Choroid plexus epithelial cell (primary cell): ENCODE measurements around the gene HLA-DRB1.
"Not testable (repeated sequence)": the region's sequence is repeated elsewhere in the genome, so short reads cannot be mapped to it uniquely, and the experiment has no call there.

Source experiments
- DNase-seq: peaks from one replicate; pipeline ENCODE4 v3.0.0-alpha.2; 2010; ENCODE audit warnings: low read depth
- H3K4me3 ChIP-seq: 2 replicates; pipeline ENCODE4 v1.5.1; 2011; ENCODE audit warnings: low read depth, mild to moderate bottlenecking, control low read depth, low read length, moderate library complexity
- CTCF ChIP-seq: conservative IDR thresholded peaks from 2 replicates; pipeline ENCODE4 v1.5.1; 2011; ENCODE audit warnings: low read depth, mild to moderate bottlenecking, control low read depth, inconsistent platforms, low read length, moderate library complexity

Gene HLA-DRB1

GRCh38 chr6:32558426-32559057 is 31.1 kb downstream of the HLA-DRB1 start:
- TF ChIP-seq CTCF: no peak
- H3K4me3 ChIP-seq: no peak overlapping the region
- DNase-seq: no peak

GRCh38 chr6:32554116-32554965 is 35.3 kb downstream of the HLA-DRB1 start:
- DNase-seq: no peak
- no peak overlapping the region for H3K4me3 ChIP-seq
- no peak for TF ChIP-seq CTCF

GRCh38 chr6:32553037-32553742 is 36.5 kb downstream of the HLA-DRB1 start:
- DNase-seq: no peak
- no peak overlapping the region for H3K4me3 ChIP-seq
- no peak for TF ChIP-seq CTCF

GRCh38 chr6:32551410-32551809 is 38.2 kb downstream of the HLA-DRB1 start:
- no peak overlapping the region for H3K4me3 ChIP-seq
- no peak for DNase-seq
- no peak for TF ChIP-seq CTCF

- no peak for DNase-seq
- H3K4me3 ChIP-seq: no peak overlapping the region
- TF ChIP-seq CTCF: no peak
Observed at GRCh38 chr6:32539839-32540238, 49.8 kb downstream of the HLA-DRB1 start.

GRCh38 chr6:32530431-32530793 is 59.2 kb downstream of the HLA-DRB1 start:
- H3K4me3 ChIP-seq, DNase-seq: not testable (repeated sequence)

GRCh38 chr6:32529697-32530430 is 59.8 kb downstream of the HLA-DRB1 start, which contains the start of gene HLA-DRB5:
Gene HLA-DRB5 (minus strand): TSS chr6:32530287. CDS start chr6:32530224, 63 bp downstream.
- no peak within 1 kb of the TSS for H3K4me3 ChIP-seq

More at GRCh38 chr6:32529697-32530430, 59.8 kb downstream of the HLA-DRB1 start, which contains the start of gene HLA-DRB5:
- peak; percentile 16 for DNase-seq
- no peak for TF ChIP-seq CTCF
